Measurements from ENCODE around the gene NIPSNAP3A. TPM values are rescaled to one million over a fixed set of nuclear protein-coding genes. Genes with fewer than 3 reads are reported as not detected.

The NIPSNAP3A gene
- total RNA-seq, 1 donor from 2014 or later = 26.0 TPM

DNA sequence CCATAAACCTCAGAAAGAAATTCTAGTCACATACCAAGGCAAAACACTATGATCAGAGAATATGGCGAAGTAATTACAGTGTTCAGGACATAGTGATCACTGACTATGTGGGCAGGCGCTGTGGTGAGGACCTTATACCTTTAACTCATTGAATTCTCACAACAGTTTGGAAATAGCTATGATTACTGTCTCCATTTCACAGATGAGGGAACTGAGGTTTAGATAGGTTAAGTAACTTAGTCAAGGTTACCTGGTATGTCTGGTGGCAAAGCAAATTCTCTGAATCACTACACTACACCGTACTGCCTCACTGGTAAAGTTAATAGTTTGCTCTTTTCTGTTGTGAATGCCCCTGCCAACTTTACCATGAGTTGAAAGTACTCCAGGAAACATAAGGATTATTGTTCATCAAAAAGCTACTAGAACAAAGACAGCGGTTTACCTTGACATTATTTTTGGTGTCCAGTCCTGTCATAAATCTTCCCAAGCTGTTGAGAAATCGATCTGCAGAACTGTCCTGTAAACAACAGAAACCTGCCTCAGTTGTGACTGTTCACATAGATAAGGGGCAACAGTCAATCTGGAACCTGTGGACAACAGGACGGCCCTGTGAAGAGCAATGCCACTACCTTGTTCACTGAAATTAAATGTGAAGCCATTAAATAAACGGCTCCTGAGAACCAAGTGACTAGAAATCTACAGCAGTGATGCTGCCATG, 52.7 kb downstream of the NIPSNAP3A start:
- H3K27ac ChIP-seq = no peak overlapping the region
- no peaks in the 10 kb centered on the region for H3K27me3 ChIP-seq
- H3K4me3 ChIP-seq = no peak overlapping the region
- ATAC-seq (no peak), DNase-seq (no peak)
- no peaks in the 10 kb centered on the region for H3K4me1 ChIP-seq
- H3K9me3 ChIP-seq = no peaks in the 10 kb centered on the region
- intact Hi-C loops (cut with DNase I) = no loop called here
- peaks cover 96% of the 10 kb centered on the region for H3K36me3 ChIP-seq
- TF ChIP-seq, protein P1, sequence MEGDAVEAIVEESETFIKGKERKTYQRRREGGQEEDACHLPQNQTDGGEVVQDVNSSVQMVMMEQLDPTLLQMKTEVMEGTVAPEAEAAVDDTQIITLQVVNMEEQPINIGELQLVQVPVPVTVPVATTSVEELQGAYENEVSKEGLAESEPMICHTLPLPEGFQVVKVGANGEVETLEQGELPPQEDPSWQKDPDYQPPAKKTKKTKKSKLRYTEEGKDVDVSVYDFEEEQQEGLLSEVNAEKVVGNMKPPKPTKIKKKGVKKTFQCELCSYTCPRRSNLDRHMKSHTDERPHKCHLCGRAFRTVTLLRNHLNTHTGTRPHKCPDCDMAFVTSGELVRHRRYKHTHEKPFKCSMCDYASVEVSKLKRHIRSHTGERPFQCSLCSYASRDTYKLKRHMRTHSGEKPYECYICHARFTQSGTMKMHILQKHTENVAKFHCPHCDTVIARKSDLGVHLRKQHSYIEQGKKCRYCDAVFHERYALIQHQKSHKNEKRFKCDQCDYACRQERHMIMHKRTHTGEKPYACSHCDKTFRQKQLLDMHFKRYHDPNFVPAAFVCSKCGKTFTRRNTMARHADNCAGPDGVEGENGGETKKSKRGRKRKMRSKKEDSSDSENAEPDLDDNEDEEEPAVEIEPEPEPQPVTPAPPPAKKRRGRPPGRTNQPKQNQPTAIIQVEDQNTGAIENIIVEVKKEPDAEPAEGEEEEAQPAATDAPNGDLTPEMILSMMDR (IDR thresholded peaks at IDR 0.05) = no peak

DNA sequence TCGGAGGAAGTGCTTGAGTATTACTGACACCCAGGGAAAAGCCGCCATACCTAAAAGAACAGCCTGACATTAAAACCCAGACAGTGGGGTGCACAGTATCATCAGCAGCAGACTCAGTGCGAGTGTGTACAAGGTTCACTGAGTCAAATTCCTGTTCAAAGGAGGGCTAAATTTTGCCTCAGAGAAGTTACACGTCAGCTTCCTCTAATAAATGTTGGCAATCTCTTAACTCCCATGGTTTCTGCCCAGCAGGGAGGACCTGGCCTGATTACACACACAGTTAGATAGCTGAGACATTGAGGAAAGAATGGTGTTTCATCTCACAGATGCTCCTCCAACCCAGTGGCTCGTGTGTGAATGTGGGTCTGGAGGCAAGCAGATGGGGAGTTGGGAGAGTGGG, 54.6 kb downstream of the NIPSNAP3A start:
- Histone ChIP-seq H3K4me1 (no peaks in the 10 kb centered on the region), H3K9me3 (no peaks in the 10 kb centered on the region), H3K36me3 (peaks cover 96% of the 10 kb centered on the region), H3K4me3 (no peak overlapping the region), H3K27ac (no peak overlapping the region), H3K27me3 (no peaks in the 10 kb centered on the region)
- ATAC-seq = no peak
- TF ChIP-seq, protein P1 (IDR thresholded peaks at IDR 0.05) = no peak
- DNase-seq = no peak
- intact Hi-C loops (cut with DNase I) = no loop called here

DNA sequence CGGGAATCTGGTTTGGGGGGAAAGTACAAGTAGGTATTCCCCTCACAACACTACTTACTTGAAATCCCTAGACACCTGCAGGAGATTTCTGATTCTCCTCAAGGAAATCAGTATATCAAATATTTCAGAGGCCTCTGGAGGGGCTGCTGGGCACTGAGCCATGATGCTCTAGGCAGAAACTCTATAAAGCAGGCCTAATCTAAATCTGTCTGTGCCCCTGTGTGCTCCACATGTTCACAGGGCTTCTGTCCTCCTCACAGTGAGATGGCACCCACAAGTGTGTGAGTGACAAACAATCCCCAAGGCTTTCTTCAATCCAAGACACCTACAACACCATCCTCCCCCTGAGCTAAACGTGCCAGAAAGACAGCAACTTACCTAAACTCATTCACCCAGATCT, 55.4 kb downstream of the NIPSNAP3A start:
- H3K36me3 ChIP-seq = peaks cover 92% of the 10 kb centered on the region
- H3K9me3 ChIP-seq = no peaks in the 10 kb centered on the region
- intact Hi-C loops (cut with DNase I) = no loop called here
- TF ChIP-seq, protein P1 (IDR thresholded peaks at IDR 0.05) = no peak
- no peak overlapping the region for H3K27ac ChIP-seq
- no peaks in the 10 kb centered on the region for H3K4me1 ChIP-seq
- DNase-seq (no peak), ATAC-seq (no peak)
- no peaks in the 10 kb centered on the region for H3K27me3 ChIP-seq
- H3K4me3 ChIP-seq = no peak overlapping the region

DNA sequence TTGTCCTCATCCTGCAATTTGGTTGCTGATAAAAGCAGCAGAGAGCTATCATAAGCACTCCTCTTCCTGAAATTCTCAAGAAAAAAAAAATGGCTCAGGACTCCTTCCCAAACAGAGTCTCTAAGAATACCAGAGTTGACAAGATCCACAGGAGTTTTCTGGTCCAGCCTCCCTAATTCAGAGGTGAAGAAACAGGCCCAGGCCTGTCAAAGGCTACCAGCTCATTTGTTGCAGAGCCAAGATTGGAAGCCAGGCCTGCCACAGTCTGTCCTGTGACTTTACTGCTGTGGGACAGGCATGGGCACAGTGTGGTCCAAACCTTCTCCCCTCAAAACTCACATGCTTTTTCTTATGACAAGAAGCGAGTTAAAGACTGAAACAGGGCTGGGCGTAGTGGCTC, 58.0 kb downstream of the NIPSNAP3A start:
- Histone ChIP-seq H3K4me3 (no peak overlapping the region), H3K4me1 (no peaks in the 10 kb centered on the region), H3K36me3 (peaks cover 94% of the 10 kb centered on the region), H3K9me3 (no peaks in the 10 kb centered on the region), H3K27ac (no peak overlapping the region), H3K27me3 (no peaks in the 10 kb centered on the region)
- no peak for DNase-seq
- intact Hi-C loops (cut with DNase I) = no loop called here
- TF ChIP-seq, protein P1 (IDR thresholded peaks at IDR 0.05) = no peak
- ATAC-seq = no peak

DNA sequence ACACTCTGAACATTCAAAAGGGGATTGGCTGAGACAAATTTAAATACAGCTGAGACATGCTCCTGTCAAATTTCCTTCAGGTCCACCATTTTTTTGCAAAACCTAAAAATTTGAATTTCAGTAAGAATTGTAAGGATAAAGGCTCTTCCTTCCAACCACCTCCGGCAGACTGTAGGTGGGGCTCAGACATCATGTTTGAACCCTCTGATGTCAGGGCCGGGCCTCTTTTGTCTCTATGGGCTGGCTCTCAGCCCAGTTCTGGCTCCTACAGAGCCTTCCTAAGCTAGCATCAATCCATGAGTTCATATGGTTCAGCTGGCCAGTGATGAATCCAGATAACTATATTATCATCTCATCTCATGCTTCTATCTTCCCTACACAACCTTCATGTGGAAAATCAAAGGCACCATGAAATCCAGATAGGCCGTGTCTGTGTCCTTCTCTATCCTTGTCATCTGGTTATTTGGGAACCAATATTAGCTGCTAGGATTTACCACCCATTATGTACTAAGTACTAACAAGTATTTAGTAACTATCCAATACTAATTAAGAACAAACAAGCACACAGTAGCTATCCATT, 60.6 kb downstream of the NIPSNAP3A start:
- H3K27me3 ChIP-seq = no peaks in the 10 kb centered on the region
- peaks cover 94% of the 10 kb centered on the region for H3K36me3 ChIP-seq
- ATAC-seq (peak; percentile 51), DNase-seq (no peak)
- H3K9me3 ChIP-seq = no peaks in the 10 kb centered on the region
- no peaks in the 10 kb centered on the region for H3K4me1 ChIP-seq
- intact Hi-C loops (cut with DNase I) = no loop called here
- no peak overlapping the region for H3K4me3 ChIP-seq
- TF ChIP-seq, protein P1 (IDR thresholded peaks at IDR 0.05) = peak; percentile 9
- H3K27ac ChIP-seq = no peak overlapping the region

Other genes with a start within 250 kb of the NIPSNAP3A start
- not detected for gene OR13F1, start 243.4 kb upstream of the NIPSNAP3A start, total RNA-seq
- gene OR13C4, start 220.5 kb upstream of the NIPSNAP3A start, total RNA-seq = not detected
- not detected for gene OR13C3, start 210.8 kb upstream of the NIPSNAP3A start, total RNA-seq
- not detected for gene OR13C8, start 178.5 kb upstream of the NIPSNAP3A start, total RNA-seq
- not detected for gene OR13C5, start 148.3 kb upstream of the NIPSNAP3A start, total RNA-seq
- not detected for gene OR13C2, start 142.1 kb upstream of the NIPSNAP3A start, total RNA-seq
- not detected for gene OR13C9, start 129.5 kb upstream of the NIPSNAP3A start, total RNA-seq
- gene OR13D1, start 53.2 kb upstream of the NIPSNAP3A start, total RNA-seq = not detected
- gene NIPSNAP3B, start 16.4 kb downstream of the NIPSNAP3A start, total RNA-seq = 2.2 TPM
- 49.0 TPM for gene ABCA1, start 180.5 kb downstream of the NIPSNAP3A start, total RNA-seq